Brain microvascular endothelial cell (primary cell): ENCODE data around the gene ACCSL.

Experiments
- DNase-seq: peaks from one replicate; pipeline ENCODE4 v3.0.0-alpha.2; 2020
- H3K27ac ChIP-seq: fragments of 250-450 bp; sonication (Bioruptor Pico); 2 replicates; pipeline ENCODE4 v1.5.1; 2020; ENCODE audit warnings: mild to moderate bottlenecking, moderate library complexity
- H3K27me3 ChIP-seq: fragments of 250-450 bp; sonication (Bioruptor Pico); replicated peaks from 2 replicates; pipeline ENCODE4 v1.5.1; 2020; ENCODE audit warnings: mild to moderate bottlenecking
- H3K36me3 ChIP-seq: fragments of 250-450 bp; sonication (Bioruptor Pico); replicated peaks from 2 replicates; pipeline ENCODE4 v1.5.1; 2020; ENCODE audit warnings: mild to moderate bottlenecking
- H3K4me3 ChIP-seq: 2 replicates; pipeline ENCODE4 v1.5.1; 2011; ENCODE audit warnings: low read depth, mild to moderate bottlenecking, control low read depth, low read length, moderate library complexity
- in situ Hi-C: cut with HindIII; loops from 2 replicates; pipeline ENCODE4 v1.10.0; 2017; ENCODE audit warnings: low sequenced_read_pairs, low pct_ligation_motif_present
- TF ChIP-seq, protein P1 (sequence below): IDR thresholded peaks from 2 replicates; pipeline ENCODE4 v1.5.1; 2011; ENCODE audit warnings: low read depth, mild to moderate bottlenecking, moderate library complexity, low read length, control low read depth, inconsistent platforms; ENCODE audit errors: missing control alignments

Gene ACCSL

DNA sequence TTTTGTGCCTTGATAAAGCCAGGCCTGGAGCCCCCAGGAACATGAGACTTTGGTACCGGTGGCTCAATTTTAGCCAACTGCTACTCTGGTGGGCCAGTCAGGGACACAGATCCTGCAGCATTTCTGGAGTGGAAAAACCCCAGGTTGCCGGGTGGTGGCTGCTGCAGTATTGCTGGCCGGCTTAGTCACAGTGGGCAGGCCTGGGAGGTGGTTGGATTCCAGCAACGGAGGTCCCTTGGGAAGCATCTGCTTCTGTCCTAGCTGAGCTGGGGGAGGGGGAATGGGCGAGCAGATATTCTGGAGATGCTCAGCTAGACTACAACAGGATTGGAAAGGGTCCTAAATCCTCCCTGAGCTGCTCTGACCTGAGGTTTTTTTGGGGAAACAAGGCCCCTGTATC lies 31.6 kb upstream of the ACCSL start:
- TF ChIP-seq, protein P1, sequence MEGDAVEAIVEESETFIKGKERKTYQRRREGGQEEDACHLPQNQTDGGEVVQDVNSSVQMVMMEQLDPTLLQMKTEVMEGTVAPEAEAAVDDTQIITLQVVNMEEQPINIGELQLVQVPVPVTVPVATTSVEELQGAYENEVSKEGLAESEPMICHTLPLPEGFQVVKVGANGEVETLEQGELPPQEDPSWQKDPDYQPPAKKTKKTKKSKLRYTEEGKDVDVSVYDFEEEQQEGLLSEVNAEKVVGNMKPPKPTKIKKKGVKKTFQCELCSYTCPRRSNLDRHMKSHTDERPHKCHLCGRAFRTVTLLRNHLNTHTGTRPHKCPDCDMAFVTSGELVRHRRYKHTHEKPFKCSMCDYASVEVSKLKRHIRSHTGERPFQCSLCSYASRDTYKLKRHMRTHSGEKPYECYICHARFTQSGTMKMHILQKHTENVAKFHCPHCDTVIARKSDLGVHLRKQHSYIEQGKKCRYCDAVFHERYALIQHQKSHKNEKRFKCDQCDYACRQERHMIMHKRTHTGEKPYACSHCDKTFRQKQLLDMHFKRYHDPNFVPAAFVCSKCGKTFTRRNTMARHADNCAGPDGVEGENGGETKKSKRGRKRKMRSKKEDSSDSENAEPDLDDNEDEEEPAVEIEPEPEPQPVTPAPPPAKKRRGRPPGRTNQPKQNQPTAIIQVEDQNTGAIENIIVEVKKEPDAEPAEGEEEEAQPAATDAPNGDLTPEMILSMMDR, result no peak
- peak; percentile 86 for DNase-seq
- H3K36me3 ChIP-seq, result no peaks in the 10 kb centered on the region
- no peak overlapping the region for H3K27ac ChIP-seq
- no peaks in the 10 kb centered on the region for H3K27me3 ChIP-seq
- in situ Hi-C loops, result no loop called here
- no peak overlapping the region for H3K4me3 ChIP-seq

DNA sequence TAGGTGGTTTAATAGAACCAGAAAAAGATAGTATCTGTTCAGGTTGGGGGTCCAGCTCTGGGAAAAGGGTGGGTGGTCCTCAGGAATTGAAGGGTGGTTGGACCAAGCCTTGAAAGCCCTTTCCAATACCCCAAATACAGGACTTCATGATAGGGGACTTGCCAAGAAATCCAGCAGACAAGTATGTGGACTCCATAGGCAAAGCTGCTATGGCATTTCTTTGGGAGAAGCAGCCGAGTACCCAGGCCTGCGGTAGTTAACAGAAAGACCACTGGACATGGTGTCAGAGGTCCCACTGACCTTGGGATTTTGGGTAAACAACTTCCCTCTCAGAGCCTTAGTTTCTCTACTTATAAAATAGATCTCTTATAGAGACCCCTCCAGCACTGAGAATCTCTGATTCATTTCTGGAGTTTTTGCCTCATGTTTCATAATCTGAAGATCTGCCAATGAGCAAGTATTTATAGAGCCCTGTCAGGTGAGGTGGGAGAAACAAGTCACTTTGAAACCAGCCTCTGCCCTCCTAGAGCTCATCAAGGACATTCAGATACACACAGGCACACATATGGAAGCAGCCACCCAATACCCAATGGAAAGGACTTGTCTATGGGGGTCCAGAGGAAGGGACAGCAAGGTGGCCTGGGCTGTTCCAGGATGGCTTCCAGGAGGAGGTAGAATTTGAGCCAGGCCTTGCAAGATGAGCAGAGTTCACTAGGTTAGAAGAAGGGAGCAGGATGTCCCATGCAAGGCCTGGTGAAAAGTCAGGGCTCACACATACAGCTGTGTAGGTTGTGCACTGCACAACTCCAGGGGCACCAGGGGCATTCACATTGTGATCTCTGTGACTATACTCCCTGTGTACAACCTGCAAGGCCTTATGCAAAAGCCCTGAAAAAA lies 31.0 kb upstream of the ACCSL start:
- Histone ChIP-seq H3K4me3 (no peak overlapping the region), H3K27ac (no peak overlapping the region), H3K36me3 (no peaks in the 10 kb centered on the region), H3K27me3 (no peaks in the 10 kb centered on the region)
- TF ChIP-seq, protein P1, result no peak
- no peak for DNase-seq
- in situ Hi-C loops, result no loop called here

DNA sequence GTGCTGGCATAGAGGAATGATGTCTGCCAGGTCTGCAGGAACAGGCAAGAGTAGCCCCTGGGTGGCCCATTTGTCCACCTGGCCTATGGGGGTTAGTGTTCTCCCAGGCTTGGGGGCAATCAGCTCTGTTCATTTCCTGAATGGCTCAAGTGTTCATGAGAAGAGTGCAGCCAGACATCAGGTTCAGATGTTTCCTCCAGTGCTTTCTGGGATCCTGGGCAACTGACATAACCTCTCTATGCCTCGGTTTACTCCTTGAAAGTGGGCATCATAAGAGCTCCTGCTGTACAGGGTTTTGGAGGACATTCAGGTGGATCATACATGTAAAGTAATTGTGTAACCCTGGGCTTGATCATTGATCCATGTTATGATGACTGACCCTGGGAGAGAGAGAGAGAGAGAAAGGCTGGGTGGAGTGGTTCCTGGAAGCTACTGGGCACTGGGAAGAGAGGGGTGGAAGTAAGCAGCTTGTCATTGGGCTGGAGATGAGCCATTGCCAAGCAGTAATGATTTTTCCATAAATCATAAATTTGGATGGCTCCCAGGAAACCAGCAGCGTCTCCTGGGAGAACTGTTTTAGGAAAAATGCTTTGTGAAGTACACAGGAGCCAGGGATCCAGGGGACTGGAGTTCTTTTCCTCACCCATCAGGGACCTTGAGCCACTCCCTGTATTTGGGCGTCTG lies 30.2 kb upstream of the ACCSL start:
- no peak overlapping the region for H3K4me3 ChIP-seq
- in situ Hi-C loops, result no loop called here
- no peak for DNase-seq
- no peaks in the 10 kb centered on the region for H3K27me3 ChIP-seq
- H3K27ac ChIP-seq, result no peak overlapping the region
- TF ChIP-seq, protein P1, result no peak
- H3K36me3 ChIP-seq, result no peaks in the 10 kb centered on the region

DNA sequence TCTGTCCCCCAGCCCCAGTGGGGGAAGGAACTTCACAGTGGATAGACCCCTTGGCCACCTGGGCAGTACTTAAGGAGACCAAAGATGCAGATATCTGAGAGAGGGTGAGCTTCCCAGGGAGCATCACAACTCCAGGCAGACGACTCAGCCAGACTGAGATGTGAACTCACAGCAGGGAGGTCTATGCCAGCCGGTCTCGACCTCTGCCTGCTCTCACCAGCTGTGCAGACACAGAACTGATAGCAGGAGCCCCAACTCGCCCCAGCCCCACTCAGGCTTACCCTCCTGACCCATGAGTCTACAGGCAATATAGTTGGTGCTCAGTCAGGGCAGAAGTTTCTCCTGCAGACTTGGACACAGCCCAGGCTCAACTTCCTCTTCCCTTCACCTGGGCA lies 29.7 kb upstream of the ACCSL start:
- H3K4me3 ChIP-seq, result no peak overlapping the region
- no peaks in the 10 kb centered on the region for H3K36me3 ChIP-seq
- H3K27ac ChIP-seq, result no peak overlapping the region
- TF ChIP-seq, protein P1, result no peak
- no peaks in the 10 kb centered on the region for H3K27me3 ChIP-seq
- in situ Hi-C loops, result no loop called here
- no peak for DNase-seq

DNA sequence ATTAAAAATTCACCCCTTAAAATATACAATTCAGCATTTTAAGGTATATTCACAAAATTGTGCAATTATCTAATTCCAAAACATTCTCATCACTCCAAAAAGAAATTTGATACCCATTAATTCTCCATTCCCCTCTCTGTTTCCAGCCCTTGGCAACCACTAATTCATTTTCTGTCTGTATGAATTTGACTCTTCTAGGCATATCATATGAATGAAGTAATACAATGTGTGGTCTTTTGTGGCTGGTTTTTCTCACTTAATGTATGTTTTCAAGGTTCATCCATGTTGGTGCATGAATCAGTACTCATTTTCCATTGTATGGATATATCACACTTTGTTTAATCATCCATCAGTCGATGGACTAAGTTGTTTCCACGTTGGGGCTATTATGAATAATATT lies 29.0 kb upstream of the ACCSL start:
- H3K27me3 ChIP-seq, result no peaks in the 10 kb centered on the region
- in situ Hi-C loops, result no loop called here
- no peak overlapping the region for H3K4me3 ChIP-seq
- H3K36me3 ChIP-seq, result no peaks in the 10 kb centered on the region
- no peak overlapping the region for H3K27ac ChIP-seq
- TF ChIP-seq, protein P1, result no peak
- DNase-seq, result no peak
